MM.1S (cell line): Measurements from ENCODE around the gene RIC8A.

Experiments used
- CTCF ChIP-seq: fragments of 300-600 bp; sonication (generic); IDR thresholded peaks from 2 replicates; pipeline ENCODE4 v1.5.1; 2016; ENCODE audit warnings: antibody characterized with exemption, low read length, mixed read lengths
- EZH2 ChIP-seq: fragments of 300-600 bp; sonication (generic); optimal IDR thresholded peaks from 2 replicates; pipeline ENCODE3; 2017; ENCODE audit warnings: low read depth, mild to moderate bottlenecking, antibody characterized with exemption, low read length, mixed read lengths

- TF ChIP-seq CTCF (no peak), EZH2 (no peak)
Measured at GRCh38 chr11:198236-198806, 9.2 kb upstream of the RIC8A start.
